Vagina (tissue), 2 donors: ENCODE measurements around the gene DDX60.

ENCODE experiments used
- POLR2A ChIP-seq, 2 donors: fragments of 450-650 bp; IDR thresholded peaks; one replicate each; pipeline ENCODE4 v1.6.1; 2017; ENCODE audit warnings: antibody characterized with exemption in 2 of 2, mild to moderate bottlenecking in 2 of 2, moderate library complexity in 2 of 2
- POLR2AphosphoS5 ChIP-seq, 2 donors: sonication (generic); formaldehyde crosslinking; IDR thresholded peaks; one replicate each; pipeline ENCODE4 v1.9.0; 2017; ENCODE audit warnings: antibody characterized with exemption in 2 of 2, mild to moderate bottlenecking in 2 of 2, low read depth in 1 of 2; ENCODE audit not compliant: insufficient read depth in 1 of 2
- TF ChIP-seq, protein P1 (sequence below), 3 experiments: fragments of 450-650 bp in 2 of 3; fragments of 200-600 bp in 1 of 3; sonication (generic) in 1 of 3; IDR thresholded peaks; one replicate each; pipeline ENCODE4 v1.5.1; 2017 to 2019; ENCODE audit warnings: antibody characterized with exemption in 3 of 3, mild to moderate bottlenecking in 2 of 3, moderate library complexity in 2 of 3

DNA sequence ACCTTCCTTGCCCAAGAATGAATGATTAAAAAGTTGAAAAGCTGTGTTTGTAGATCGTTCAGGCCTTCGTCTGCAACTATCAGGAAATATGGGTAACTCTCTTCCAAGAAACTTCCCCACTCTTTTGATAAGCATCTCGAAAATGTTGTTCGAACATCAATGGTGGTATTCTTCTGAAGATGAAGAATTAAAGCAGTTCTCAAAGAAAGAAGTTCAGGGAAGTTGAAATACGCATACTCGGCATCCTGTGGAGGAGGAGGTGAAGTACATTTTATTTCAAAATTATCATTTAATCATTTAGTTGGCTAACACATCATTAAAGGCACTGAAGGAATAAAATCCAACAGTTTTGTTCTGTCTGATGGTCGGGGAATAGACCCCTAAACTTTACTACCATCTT, 12.1 kb downstream of the DDX60 start:
- TF ChIP-seq POLR2A (IDR thresholded peaks at IDR 0.05) (no peak), POLR2AphosphoS5 (IDR thresholded peaks at IDR 0.05; ENCODE audit: insufficient read depth in 1 of 2, low read depth in 1 of 2) (no peak)
- TF ChIP-seq, protein P1, sequence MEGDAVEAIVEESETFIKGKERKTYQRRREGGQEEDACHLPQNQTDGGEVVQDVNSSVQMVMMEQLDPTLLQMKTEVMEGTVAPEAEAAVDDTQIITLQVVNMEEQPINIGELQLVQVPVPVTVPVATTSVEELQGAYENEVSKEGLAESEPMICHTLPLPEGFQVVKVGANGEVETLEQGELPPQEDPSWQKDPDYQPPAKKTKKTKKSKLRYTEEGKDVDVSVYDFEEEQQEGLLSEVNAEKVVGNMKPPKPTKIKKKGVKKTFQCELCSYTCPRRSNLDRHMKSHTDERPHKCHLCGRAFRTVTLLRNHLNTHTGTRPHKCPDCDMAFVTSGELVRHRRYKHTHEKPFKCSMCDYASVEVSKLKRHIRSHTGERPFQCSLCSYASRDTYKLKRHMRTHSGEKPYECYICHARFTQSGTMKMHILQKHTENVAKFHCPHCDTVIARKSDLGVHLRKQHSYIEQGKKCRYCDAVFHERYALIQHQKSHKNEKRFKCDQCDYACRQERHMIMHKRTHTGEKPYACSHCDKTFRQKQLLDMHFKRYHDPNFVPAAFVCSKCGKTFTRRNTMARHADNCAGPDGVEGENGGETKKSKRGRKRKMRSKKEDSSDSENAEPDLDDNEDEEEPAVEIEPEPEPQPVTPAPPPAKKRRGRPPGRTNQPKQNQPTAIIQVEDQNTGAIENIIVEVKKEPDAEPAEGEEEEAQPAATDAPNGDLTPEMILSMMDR (IDR thresholded peaks at IDR 0.05): no peak
